NOMO-1 (cell line): ENCODE measurements around the gene TCAP.

Experiments
- DNase-seq, 2 experiments: peaks; one replicate each; lab custom pipeline; 2025; ENCODE audit not compliant: unreplicated experiment in 2 of 2; lab: John Stamatoyannopoulos, UW

Gene TCAP

GRCh38 chr17:39628655-39629493 is 36.3 kb upstream of the TCAP start:
- no peak for DNase-seq

GRCh38 chr17:39629494-39629880 is 35.7 kb upstream of the TCAP start:
- no peak for DNase-seq

GRCh38 chr17:39629898-39630297 is 35.3 kb upstream of the TCAP start:
- DNase-seq, result peak; percentile 88 to 89

- DNase-seq, result no peak
These were observed 33.7 kb upstream of the TCAP start for GRCh38 chr17:39631403-39631802.

GRCh38 chr17:39632153-39632941 is 32.8 kb upstream of the TCAP start:
- DNase-seq, result no peak

- DNase-seq, result no peak
These were observed 31.5 kb upstream of the TCAP start for GRCh38 chr17:39633570-39634183.

GRCh38 chr17:39634384-39634871 is 30.7 kb upstream of the TCAP start:
- DNase-seq, result peak in 1 of 2 experiments; percentile 27

- DNase-seq, result no peak
These were observed 29.5 kb upstream of the TCAP start for GRCh38 chr17:39635614-39636176.

GRCh38 chr17:39636587-39636926 is 28.6 kb upstream of the TCAP start:
- no peak for DNase-seq

GRCh38 chr17:39636927-39637736 is 28.0 kb upstream of the TCAP start, which contains the start of gene STARD3:
STARD3 (plus strand) TSS chr17:39637144; CDS start chr17:39653532, 16,388 bp downstream.
- DNase-seq, result peak; percentile 71 to 84

- no peak for DNase-seq
These were observed 26.8 kb upstream of the TCAP start for GRCh38 chr17:39638317-39638716.

- DNase-seq, result no peak
These were observed 26.1 kb upstream of the TCAP start for GRCh38 chr17:39639043-39639442.

GRCh38 chr17:39639566-39640458 is 25.3 kb upstream of the TCAP start:
- DNase-seq, result no peak

- no peak for DNase-seq
These were observed 24.5 kb upstream of the TCAP start for GRCh38 chr17:39640591-39641031.

GRCh38 chr17:39641097-39641496 is 24.1 kb upstream of the TCAP start:
- no peak for DNase-seq

- DNase-seq, result no peak
These were observed 23.3 kb upstream of the TCAP start for GRCh38 chr17:39641883-39642282.

- no peak for DNase-seq
These were observed 22.7 kb upstream of the TCAP start for GRCh38 chr17:39642291-39643074.

- DNase-seq, result no peak
These were observed 21.9 kb upstream of the TCAP start for GRCh38 chr17:39643271-39643670.
